T follicular helper cell (primary cell): Measurements from ENCODE around the gene INTS11.
"Not testable (repeated sequence)": the region's sequence is repeated elsewhere in the genome, so short reads cannot be mapped to it uniquely, and the experiment has no call there.

ENCODE experiments used
- DNase-seq: peaks from one replicate; pipeline ENCODE4 v3.0.0-alpha.2; 2020; ENCODE audit warnings: low read depth

The INTS11 gene

DNA sequence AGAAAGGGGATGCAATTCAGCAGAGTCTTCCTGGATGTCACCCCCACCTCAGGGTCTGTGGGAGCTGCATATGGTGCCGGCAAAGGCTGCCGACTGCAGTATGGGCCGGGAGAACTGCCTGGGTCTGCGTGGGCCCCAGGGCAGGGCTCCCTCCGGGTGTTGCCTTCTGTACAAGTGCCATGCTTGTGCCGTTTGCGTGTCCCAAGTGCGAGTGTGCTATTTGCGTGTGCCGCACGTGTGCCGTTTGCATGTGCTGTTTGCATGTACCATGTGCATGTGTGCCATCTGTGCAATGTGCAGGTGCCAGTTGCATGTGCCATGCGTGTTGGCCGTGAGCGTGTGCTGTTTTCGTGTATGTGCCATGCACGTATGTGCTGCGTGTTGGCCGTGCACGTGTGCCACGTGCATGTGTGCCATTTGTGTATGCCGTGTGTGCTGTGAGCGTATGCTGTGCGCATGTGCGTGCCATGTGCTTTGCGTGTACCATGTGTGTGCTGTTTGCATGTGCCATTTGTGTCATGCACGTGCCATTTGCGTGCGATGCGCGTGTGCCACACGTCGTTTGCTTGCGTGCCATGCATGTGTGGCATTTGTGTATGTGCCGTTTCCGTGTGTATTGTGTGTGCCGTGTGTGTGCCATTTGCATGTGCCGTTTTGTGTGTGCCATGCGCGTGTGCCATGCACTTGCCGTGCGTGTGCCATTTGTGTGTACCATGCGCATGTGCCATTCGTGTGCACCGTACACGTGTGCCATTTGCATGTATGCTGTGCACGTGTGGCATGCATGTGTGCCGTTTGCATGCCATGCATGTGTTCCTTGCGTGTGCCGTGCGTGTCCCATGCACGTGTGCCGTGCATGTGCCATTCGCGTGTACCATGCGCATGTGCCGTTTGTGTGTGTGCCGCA, 5.1 kb upstream of the INTS11 start:
- DNase-seq, result no peak

DNA sequence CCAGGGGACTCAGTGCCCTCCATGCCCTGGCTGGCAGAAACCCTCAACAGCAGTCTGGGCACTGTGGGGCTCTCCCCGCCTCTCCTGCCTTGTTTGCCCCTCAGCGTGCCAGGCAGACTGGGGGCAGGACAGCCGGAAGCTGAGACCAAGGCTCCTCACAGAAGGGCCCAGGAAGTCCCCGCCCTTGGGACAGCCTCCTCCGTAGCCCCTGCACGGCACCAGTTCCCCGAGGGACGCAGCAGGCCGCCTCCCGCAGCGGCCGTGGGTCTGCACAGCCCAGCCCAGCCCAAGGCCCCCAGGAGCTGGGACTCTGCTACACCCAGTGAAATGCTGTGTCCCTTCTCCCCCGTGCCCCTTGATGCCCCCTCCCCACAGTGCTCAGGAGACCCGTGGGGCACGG, 3.8 kb upstream of the INTS11 start:
- no peak for DNase-seq

DNA sequence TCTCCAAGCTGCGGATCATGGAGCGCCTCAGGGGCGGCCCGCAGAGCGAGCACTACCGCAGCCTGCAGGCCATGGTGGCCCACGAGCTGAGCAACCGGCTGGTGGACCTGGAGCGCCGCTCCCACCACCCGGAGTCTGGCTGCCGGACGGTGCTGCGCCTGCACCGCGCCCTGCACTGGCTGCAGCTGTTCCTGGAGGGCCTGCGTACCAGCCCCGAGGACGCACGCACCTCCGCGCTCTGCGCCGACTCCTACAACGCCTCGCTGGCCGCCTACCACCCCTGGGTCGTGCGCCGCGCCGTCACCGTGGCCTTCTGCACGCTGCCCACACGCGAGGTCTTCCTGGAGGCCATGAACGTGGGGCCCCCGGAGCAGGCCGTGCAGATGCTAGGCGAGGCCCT, 2.8 kb upstream of the INTS11 start:
- DNase-seq, result no peak

DNA sequence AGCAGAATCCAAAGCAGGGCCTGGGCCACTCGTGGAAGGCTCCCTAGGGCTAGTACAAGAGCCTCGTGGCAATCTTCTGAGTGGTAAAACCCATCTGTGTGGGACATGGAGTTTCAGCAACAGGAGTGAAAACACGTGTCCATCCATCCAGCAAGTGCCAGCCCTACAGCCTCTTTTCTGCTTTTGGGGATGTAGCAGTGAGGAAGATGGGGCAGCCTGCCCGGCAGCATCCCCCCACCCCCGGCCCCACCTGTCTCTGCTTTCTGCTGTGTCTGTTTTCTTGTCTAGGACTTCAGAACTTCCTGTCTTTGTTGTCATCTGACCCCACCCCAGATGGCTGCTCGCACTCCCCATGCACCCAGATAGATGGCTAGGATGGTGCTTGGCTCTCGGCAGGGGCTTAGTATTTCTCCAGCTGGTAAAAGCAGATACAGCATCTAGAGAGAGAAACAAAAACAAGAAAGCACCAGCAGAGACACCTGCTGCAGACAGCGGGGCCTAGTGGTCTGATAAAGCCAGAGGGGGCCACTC, 1.7 kb upstream of the INTS11 start:
- no peak for DNase-seq

DNA sequence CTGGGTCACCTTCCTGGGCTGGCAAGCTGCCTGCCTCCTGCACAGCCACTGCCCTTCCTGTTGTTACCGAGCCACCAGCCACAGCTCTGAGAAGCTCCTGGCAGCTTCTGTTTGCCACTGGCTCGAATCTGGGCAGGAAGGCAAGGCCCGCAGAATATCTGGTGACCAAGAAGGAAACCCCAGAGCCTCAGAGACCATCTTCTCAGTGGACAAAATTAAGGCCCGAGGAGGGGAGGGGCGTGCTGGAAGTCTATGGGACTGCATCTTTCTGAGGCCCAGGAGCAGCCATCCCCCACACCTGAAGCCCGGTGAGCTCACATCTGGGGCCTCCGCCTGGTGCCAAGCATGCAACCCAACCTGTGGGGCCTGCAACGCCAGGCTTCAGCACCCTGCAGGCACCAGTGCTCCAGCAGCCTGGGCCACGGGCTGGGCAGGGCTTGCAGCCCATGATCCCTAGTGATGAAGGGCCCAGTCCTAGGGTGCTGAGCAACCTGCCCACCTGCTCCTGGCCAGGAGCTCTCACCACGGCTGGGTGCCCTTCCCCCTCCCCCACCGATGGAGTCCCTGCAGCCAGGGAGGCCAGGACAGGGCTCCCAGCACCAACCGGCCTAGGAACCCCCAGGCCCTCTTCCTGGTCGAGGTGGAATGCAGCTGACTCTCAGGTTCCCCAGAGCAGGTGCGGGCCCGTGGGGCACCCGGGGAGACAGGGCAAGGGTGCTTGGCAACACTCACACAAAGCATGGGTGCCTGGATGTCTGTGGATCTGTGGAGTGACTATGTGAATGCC, 1.0 kb upstream of the INTS11 start:
- DNase-seq, result no peak

DNA sequence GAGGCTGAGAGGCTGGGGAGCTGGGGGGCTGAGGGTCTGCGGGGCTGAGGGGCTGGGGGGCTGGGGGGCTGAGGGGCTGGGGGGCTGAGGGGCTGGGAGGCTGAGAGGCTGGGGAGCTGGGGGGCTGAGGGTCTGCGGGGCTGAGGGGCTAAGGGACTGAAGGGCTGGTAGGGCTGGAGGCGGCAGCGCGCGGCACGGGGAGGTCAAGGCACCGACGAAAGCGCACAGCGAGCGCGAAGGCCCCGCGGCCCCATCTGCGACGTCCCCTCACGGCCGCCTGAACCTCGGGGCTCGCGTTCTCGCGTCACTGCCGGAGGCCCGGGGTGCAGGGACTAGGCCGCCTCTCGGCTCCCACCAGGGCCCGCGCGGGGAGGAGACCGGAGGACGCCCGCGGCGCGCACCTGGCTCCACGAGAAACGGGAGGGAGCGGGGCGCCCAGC, 356 bp downstream of the INTS11 start:
- no peak for DNase-seq

DNA sequence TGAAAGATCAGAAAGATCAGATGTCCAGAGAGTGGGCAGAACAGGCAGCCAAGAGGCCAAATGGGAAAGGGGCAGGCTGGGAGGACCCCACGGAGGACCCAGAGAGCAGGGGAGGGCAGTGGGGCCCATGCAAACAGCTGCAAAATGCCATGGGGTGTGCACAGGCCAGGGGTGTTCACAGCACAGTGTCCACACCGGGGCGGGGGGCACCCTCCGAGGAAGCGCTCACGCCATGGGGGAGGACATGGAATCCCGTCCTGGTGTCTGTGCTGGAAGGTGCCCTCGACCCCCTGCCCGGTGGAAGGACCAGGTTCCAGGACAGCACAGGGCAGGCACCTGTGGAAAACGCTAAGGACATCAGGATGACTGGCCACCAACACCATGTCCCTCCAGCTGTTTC, 1.5 kb downstream of the INTS11 start:
- no peak for DNase-seq

DNA sequence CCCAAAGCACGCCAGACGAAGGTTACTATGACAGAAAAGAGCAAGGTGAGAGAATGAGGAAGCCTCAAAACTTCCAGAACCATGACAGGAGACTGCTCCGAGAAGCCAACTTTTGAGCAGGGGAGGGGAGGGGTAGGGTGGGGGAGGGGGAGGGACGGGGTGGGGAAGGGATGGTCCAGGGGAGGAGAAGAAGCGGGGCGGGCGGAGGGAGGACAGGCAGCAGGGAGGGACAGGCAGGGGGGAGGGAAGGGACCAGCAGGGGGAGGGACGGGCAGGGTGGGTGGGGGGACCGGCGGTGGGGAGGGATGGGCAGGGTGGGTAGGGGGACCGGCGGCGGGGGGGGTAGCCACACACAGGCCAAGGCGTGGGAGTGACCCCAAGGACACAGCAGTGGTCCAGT, 2.0 kb downstream of the INTS11 start:
- DNase-seq, result no peak

DNA sequence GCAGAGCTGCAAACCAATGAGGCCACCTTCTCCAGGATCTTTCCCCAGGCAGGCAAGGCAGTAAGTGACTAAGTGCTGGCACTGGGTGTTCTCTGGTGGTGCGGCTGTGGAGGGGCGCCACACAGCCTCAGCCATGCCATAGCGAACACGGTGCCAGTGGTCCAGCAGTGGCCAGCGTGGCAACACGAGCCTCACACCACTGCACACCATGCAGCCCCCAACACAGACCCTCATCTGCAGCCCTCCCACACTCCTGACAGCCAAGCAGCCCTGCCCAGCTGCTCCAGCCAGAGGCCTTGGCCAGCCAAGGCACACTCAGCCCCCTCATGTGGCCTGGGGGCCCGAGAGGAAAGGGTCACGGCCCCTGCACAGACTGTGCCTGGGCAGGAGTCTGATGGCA, 3.0 kb downstream of the INTS11 start:
- DNase-seq, result no peak

DNA sequence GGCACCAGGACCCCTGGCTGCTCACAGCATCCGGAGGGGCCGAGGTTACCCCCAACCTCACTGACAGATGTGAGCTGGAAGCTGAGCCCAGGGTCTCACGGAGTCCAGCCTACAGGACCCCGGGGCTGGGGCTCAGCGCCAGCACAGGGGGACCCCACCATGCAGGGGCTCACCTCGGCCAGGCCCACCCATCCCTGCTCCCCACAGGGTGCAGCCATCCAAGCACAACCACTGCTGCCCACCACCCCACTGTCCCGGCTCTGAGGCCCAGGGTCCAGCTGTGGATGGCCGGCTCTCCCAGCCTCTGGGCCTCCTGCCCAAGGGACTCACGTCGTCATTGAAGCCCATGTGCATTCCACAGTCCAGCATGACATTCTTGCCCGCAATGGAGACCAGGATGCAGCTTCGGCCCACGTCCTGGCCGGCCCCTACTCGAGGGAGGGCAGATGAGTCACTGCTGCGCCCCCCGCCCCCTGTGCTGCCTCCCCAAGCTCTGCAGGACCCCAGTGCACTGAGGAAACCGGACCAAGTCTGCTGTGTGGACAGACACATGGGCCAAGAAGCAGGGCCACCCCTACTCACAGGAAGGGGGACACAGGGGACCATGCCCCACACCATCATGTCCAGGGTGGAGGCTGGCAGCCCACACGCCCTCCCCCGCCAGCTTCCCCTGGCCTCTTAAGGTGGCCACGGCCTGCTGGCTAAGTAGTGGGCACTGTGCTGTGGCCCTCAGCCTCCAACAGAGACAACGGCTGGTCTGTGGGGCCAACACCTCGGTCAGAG, 3.6 kb downstream of the INTS11 start:
- no peak for DNase-seq

DNA sequence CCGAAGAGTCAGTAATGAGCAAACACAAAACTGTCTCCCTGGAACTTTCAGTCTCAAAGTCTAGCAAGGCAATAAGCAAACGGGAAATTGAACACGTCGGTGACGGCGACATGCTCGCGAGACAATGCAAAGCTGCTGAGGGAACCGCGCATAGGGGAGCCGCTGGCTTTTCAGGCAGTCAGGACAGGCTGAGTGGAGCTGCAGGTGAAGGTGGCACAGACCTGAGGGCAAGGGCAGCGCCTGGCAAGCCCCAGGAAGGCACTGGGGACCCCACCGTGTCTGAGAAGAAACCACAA, 4.9 kb downstream of the INTS11 start:
- no peak for DNase-seq

DNA sequence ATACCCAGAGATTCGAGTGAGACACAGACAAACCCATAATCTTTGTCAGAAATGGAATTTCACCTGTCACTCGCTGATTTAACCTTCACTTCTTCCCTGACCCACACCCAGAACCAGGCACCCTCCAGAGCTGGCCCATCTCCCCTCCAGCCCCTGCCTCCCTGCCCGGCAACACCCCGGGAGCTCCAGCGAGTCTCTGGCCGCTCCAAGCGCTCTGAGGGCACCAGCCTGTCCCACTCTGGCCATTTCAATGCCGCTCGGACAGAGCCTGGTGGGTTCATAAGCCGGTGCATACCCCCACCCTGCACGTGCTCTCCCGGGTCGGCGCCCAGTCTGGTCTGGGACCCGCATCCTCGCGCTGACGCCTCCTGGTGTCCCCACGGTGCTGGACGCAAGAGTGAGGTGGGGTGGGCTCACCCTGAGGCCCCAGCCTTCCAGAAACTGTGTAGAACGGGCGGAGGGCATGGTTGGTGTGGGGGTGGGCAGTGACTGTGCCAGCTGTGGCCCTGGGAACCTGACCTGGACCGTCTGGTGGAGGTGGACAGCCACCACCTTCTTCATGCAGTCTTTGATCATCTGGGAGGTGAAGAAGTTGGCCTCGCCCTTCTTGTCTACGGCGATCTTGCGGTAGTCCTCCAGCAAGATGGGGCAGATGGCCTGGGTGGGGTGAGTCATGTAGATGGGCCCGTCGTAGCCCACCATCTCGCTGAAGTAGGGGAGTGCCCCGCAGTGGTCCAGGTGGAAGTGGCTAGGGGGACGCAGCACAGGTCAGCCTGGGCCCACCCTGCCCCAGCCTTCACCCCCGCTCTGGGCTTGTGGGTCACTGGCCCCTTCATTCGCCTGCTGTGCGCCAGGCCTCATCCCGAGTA, 5.4 kb downstream of the INTS11 start:
- DNase-seq, result no peak

DNA sequence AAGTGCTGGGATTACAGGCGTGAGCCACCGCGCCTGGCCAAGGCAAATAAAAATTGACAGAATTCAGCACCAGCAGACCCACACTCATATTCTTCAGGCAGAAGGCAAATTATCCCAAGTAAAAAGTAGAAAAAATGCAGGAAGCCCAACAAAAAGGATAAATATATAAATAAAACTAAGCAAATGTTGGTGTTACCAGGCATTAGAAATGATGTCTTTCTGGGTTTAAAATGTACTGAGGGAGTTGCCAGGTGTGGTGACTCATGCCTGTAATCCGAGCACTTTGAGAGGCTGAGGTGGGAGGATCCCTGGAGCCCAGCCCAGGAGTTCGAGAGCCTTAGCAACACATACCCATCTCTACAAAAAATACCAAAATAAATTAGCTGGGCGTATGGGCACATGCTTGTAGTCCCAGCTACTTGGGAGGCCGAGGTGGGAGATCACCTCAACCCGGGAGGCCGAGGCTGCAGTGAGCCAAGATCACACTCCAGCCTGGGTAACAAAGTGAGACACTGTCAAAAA, 6.3 kb downstream of the INTS11 start:
- DNase-seq, result no peak

DNA sequence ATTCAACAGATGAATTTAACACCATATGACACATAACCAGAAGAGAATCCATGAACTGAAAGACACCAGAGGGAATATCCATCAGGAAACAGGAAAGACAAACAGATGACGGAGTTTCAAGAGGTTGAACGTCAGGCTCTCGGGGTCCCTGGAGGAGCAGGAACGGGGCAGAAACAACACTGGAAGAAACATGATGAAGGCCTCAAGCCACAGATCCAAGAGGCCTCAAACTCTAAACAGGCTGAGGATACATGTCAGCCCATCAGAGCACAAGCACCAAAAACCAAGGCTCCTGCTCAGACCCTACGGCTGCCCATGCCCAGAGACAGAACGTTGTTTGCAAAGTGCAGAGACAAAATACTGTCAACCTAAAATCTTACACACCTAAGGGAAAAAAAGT, 7.0 kb downstream of the INTS11 start:
- no peak for DNase-seq

DNA sequence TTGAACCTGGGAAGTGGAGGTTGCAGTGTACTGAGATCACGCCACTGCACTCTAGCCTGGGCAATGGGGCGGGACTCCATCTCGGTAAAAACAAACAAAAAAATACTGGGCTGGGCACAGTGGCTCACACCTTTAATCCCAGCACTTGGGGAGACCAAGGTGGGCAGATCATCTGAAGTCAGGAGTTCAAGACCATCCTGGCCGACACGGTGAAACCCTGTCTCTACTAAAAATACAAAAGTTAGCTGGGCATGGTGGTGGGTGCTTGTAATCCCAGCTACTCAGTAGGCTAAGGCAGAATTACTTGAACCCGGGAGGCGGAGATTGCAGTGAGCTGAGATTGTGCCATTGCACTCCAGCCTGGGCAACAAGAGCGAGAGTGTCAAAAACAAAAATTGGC, 8.3 kb downstream of the INTS11 start:
- not testable (repeated sequence) for DNase-seq

DNA sequence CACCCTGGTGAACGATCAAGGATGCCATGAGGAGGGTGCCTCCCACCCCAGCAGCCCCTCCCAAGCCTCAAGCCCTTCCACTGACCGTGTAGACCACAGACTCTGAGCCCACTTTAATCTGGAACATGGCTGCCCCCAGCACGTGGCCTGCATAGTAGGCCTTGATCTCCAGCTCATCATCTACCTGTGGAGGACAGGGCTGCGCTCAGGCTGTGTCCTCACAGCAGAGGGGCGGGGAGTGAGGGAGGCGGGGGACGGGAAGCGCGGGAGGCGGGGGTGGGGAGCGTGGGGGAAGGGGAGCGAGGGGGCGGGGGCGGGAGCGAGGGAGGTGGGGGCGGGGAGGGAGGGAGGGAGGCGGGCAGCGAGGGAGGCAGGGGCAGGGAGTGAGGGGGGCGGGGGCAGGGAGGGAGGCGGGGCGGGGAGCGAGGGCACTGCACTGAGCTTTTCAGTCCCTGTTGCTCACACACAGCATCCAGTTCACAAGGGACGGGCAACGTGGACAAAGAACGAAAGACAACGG, 9.0 kb downstream of the INTS11 start:
- no peak for DNase-seq

DNA sequence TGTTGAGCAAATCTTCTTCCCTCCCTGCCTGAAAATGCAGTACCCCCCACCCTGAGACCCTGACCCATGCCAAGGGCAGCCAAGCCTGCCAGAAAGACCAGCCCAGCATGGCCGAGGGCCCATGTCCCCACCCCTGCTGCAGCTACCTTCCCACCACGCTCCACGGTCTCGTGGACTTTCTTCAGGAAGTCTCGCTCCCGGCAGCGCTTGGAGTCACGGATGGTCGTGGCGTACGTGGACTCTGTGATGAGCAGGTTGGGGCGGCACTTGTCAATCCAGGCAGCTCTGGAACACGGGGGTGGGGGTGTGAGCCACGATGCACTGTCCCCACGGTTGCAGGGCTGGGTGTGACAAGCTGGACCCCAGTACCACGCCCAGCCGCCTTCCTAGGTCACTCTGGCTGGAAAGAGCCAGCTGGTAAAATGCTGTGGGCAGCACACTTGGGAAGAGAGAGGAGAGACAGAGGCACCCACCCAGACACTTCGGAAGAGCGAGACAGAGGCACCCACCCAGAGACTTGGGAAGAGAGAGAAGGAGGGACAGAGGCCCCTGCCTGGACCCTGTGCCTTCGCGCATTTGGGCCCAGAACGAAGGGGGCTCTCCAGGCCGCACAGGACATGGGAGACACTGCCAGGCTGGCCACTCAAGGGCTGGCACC, 9.7 kb downstream of the INTS11 start:
- no peak for DNase-seq

DNA sequence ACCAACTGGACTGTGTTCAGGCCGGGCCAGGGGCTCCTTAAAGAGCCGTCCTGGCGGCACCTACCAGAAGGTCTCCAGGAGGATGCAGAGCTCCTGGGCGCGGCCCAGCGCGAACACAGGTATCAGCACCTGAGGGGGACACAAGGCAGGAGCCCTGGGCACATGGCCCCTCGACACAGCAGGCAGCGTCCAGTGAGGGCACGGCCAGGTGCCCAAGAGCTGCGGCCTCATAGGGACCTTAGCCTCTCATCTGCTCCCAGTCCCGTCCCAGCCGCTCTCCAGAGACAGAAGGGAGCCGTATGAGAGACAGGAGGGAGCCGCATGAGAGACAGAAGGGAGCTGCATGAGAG, 10.2 kb downstream of the INTS11 start:
- DNase-seq, result no peak

DNA sequence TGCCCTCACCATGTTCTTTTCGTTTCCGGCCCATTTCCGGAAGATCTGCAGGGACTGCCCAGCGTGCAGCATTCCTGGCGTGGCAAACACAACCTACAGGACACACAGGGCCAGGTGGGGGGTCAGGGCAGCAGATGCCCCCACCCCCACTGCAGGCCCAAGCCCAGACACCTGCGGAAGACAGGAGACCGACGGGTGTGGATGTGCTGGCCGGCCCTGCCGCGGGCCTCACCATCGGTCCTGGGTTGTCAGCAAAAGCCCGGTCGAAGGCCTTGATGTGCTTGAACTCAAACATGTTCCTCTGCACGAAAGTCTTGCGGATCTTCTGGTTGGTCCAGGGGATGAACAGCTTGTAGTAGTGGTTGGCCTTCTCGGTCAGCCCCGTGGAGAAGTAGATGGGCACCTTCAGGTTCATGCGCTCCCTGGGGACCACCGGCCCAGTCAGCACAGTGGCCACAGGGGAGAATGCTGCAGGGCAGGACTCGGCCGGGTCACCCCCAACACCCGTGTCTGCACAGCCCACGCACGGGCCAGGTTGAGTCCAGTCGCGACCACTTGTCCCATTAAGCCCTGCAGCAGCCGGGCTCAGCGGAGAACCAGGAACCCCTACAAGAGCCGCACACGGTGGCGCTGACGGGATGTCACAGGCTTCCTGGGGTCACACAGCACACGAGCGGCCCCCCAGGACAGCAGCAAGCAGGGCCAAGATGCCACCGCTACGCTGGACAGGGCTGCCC, 10.8 kb downstream of the INTS11 start:
- no peak for DNase-seq
